Activated CD4-positive, alpha-beta memory T cell treated with anti-CD3 and anti-CD28 coated beads, Interleukin-2, amount 10 ng/mL, durations not matched to agents 7 days and 5 days (primary cell): ENCODE results near the gene CUTA. TPM values are rescaled to one million over a fixed set of nuclear protein-coding genes. Genes with fewer than 3 reads are reported as not detected.
A peak's percentile ranks its signal among the peaks of the same experiment; 100 is the strongest.

Experiments used
- CTCF ChIA-PET: fragments of 350-600 bp; sonication (Branson Sonifier 250); formaldehyde crosslinking; loops from one replicate; lab custom pipeline; 2021; ENCODE audit warnings: antibody characterized with exemption, inconsistent platforms; lab: Charles Lee
- POLR2A ChIA-PET: fragments of 350-600 bp; sonication (Branson Sonifier 250); formaldehyde crosslinking; loops from one replicate; lab custom pipeline; 2021; ENCODE audit warnings: antibody characterized with exemption; lab: Charles Lee
- DNase-seq: peaks from one replicate; pipeline ENCODE4 v3.0.0-alpha.2; 2020
- H3K27ac Mint-ChIP-seq: one replicate; pipeline ENCODE4 v1.8.0; 2021; ENCODE audit warnings: mild to moderate bottlenecking, mixed read lengths
- H3K27me3 Mint-ChIP-seq: one replicate; pipeline ENCODE4 v1.8.0; 2021; ENCODE audit warnings: mixed read lengths
- H3K36me3 Mint-ChIP-seq: one replicate; pipeline ENCODE4 v1.8.0; 2021; ENCODE audit warnings: low read depth, mixed read lengths
- H3K4me1 Mint-ChIP-seq: one replicate; pipeline ENCODE4 v1.8.0; 2021; ENCODE audit warnings: mixed read lengths
- H3K4me3 Mint-ChIP-seq: one replicate; pipeline ENCODE4 v1.8.0; 2021; ENCODE audit warnings: mild to moderate bottlenecking, mixed read lengths
- H3K9me3 Mint-ChIP-seq: one replicate; pipeline ENCODE4 v1.8.0; 2021; ENCODE audit warnings: mixed read lengths
- total RNA-seq, 2 experiments: library from RNA; stranded (reverse); gene quantifications; one replicate each; pipeline ENCODE4 v1.2.3, GENCODE V29; 2021

Gene CUTA
- 100 to 1,000 TPM; 243 TPM for total RNA-seq

GRCh38 chr6:33417903-33418689 is at the start of gene CUTA:
Gene CUTA, minus strand, starts transcription at chr6:33418107. Its CDS starts 107 bp downstream, at chr6:33418000.
- ChIA-PET POLR2A (interaction anchor here (0.7 to 4.0 kb wide), 23 partner anchors 9 to 446 kb away, joined by 3 to 32 read pairs (median 4); partner anchors contain the start of genes BAK1, ITPR3, KIFC1 and PFDN6), CTCF (interaction anchor here (0.9 to 2.9 kb wide), 11 partner anchors 9 to 465 kb away, joined by 3 to 14 read pairs (median 4); partner anchors contain the start of genes B3GALT4, HLA-DMA, UQCC2 and ZBTB9)
- H3K27me3 Mint-ChIP-seq = peaks cover 15% of the 10 kb centered on the region
- H3K9me3 Mint-ChIP-seq = no peaks in the 10 kb centered on the region
- peaks cover 30% of the 10 kb centered on the region for H3K36me3 Mint-ChIP-seq
- peaks cover 67% of the 10 kb centered on the region for H3K4me1 Mint-ChIP-seq
- H3K4me3 Mint-ChIP-seq = peak within 1 kb of the TSS; percentile 92
- peak; percentile 99 for DNase-seq
- H3K27ac Mint-ChIP-seq = peak within 1 kb of the TSS; percentile 98

GRCh38 chr6:33467091-33467490 is 49.2 kb upstream of the CUTA start:
- ChIA-PET CTCF (no interaction called here), POLR2A (no interaction called here)
- H3K4me1 Mint-ChIP-seq = no peaks in the 10 kb centered on the region
- H3K27me3 Mint-ChIP-seq = peaks cover 18% of the 10 kb centered on the region
- DNase-seq = no peak
- no peak overlapping the region for H3K4me3 Mint-ChIP-seq
- no peaks in the 10 kb centered on the region for H3K9me3 Mint-ChIP-seq
- no peak overlapping the region for H3K27ac Mint-ChIP-seq
- H3K36me3 Mint-ChIP-seq = no peaks in the 10 kb centered on the region

- Mint-ChIP-seq H3K4me3 (no peak overlapping the region), H3K9me3 (no peaks in the 10 kb centered on the region), H3K27me3 (peaks cover 21% of the 10 kb centered on the region), H3K36me3 (no peaks in the 10 kb centered on the region), H3K27ac (no peak overlapping the region), H3K4me1 (no peaks in the 10 kb centered on the region)
- ChIA-PET POLR2A (no interaction called here), CTCF (no interaction called here)
- no peak for DNase-seq
These were observed 48.3 kb upstream of the CUTA start for GRCh38 chr6:33466075-33466735.

DNA sequence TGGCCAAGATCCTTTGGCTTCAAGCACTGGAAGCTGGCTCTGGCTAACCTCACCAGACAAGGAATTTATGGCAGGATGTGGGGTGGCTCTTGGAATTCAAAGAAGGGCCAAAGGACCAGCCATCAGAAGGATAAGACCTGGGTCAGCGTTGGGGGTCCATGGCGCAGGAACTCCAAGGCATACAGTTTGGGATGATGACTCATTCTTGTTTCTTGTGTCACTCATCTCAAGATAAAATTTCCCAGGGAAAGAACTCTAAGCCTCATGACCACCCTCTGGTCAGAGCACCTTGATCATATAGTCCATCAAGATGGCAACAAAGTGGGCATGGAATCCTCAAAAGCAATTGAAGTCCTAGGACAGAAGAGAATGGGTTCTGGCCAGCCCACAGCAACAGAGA is 41.3 kb upstream of the CUTA start:
- Mint-ChIP-seq H3K27ac (no peak overlapping the region), H3K4me1 (peaks cover 13% of the 10 kb centered on the region), H3K9me3 (no peaks in the 10 kb centered on the region), H3K27me3 (peaks cover 13% of the 10 kb centered on the region), H3K4me3 (no peak overlapping the region), H3K36me3 (peaks cover 12% of the 10 kb centered on the region)
- CTCF ChIA-PET = no interaction called here
- POLR2A ChIA-PET = no interaction called here
- no peak for DNase-seq

- Mint-ChIP-seq H3K27ac (no peak overlapping the region), H3K4me3 (no peak overlapping the region), H3K27me3 (peaks cover 12% of the 10 kb centered on the region), H3K36me3 (peaks cover 12% of the 10 kb centered on the region), H3K4me1 (peaks cover 17% of the 10 kb centered on the region), H3K9me3 (no peaks in the 10 kb centered on the region)
- no peak for DNase-seq
- ChIA-PET CTCF (no interaction called here), POLR2A (no interaction called here)
These were observed 40.8 kb upstream of the CUTA start for GRCh38 chr6:33458676-33459075.

DNA sequence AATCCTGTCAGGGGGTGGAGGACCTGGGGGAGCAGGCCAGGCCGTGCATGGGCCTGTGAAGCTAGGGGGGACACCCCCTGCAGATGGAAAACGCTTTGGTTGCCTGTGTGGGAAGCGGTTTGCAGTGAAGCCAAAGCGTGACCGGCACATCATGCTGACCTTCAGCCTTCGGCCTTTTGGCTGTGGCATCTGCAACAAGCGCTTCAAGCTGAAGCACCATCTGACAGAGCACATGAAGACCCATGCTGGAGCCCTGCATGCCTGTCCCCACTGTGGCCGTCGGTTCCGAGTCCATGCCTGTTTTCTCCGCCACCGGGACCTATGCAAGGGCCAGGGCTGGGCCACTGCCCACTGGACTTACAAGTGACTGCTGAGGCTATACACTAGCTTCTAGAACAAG is 38.2 kb upstream of the CUTA start:
- H3K9me3 Mint-ChIP-seq = no peaks in the 10 kb centered on the region
- CTCF ChIA-PET = interaction anchor here (3.1 to 4.3 kb wide), 2 partner anchors 123 to 130 kb away, joined by 13 to 23 read pairs; partner anchors contain the start of gene BAK1

GRCh38 chr6:33455051-33455450 is 37.1 kb upstream of the CUTA start:
- CTCF ChIA-PET = interaction anchor here (0.7 to 4.3 kb wide), 8 partner anchors 15 to 153 kb away, joined by 3 to 23 read pairs (median 4); partner anchors contain the start of genes BAK1, CUTA and KIFC1

More for the DNA sequence above, 38.2 kb upstream of the CUTA start:
- POLR2A ChIA-PET = no interaction called here
- Mint-ChIP-seq H3K4me3 (peak overlapping the region; percentile 13), H3K4me1 (peaks cover 25% of the 10 kb centered on the region), H3K27ac (no peak overlapping the region), H3K36me3 (peaks cover 12% of the 10 kb centered on the region), H3K27me3 (no peaks in the 10 kb centered on the region)
- no peak for DNase-seq

GRCh38 chr6:33454009-33454946 is 36.4 kb upstream of the CUTA start, which contains the start of gene ZBTB9:
Gene ZBTB9, plus strand, starts transcription at chr6:33454576. Its CDS starts 525 bp downstream, at chr6:33455101.
- no peaks in the 10 kb centered on the region for H3K9me3 Mint-ChIP-seq
- CTCF ChIA-PET = interaction anchor here (0.5 to 4.3 kb wide), 13 partner anchors 9 to 174 kb away, joined by 3 to 23 read pairs (median 4); partner anchors contain the start of genes BAK1, CUTA and KIFC1
- POLR2A ChIA-PET = interaction anchor here (0.6 to 2.9 kb wide), 21 partner anchors 8 to 257 kb away, joined by 3 to 19 read pairs (median 5); partner anchors contain the start of genes B3GALT4, BAK1, ITPR3 and RPS18
- peak; percentile 96 for DNase-seq
- H3K36me3 Mint-ChIP-seq = peaks cover 12% of the 10 kb centered on the region
- H3K27me3 Mint-ChIP-seq = no peaks in the 10 kb centered on the region
- H3K4me3 Mint-ChIP-seq = peak within 1 kb of the TSS; percentile 83
- H3K4me1 Mint-ChIP-seq = peaks cover 25% of the 10 kb centered on the region
- peak within 1 kb of the TSS; percentile 79 for H3K27ac Mint-ChIP-seq

More at GRCh38 chr6:33455051-33455450, 37.1 kb upstream of the CUTA start:
- peak overlapping the region; percentile 79 for H3K27ac Mint-ChIP-seq
- peaks cover 25% of the 10 kb centered on the region for H3K4me1 Mint-ChIP-seq
- POLR2A ChIA-PET = interaction anchor here (0.8 to 2.9 kb wide), 14 partner anchors 15 to 256 kb away, joined by 3 to 19 read pairs (median 6); partner anchors contain the start of genes B3GALT4, BAK1, ITPR3 and RPS18
- H3K36me3 Mint-ChIP-seq = peaks cover 12% of the 10 kb centered on the region
- no peak for DNase-seq
- H3K27me3 Mint-ChIP-seq = no peaks in the 10 kb centered on the region
- H3K4me3 Mint-ChIP-seq = peak overlapping the region; percentile 83
- H3K9me3 Mint-ChIP-seq = no peaks in the 10 kb centered on the region

- H3K36me3 Mint-ChIP-seq = peaks cover 17% of the 10 kb centered on the region
- DNase-seq = no peak
- H3K4me1 Mint-ChIP-seq = peaks cover 25% of the 10 kb centered on the region
- CTCF ChIA-PET = interaction anchor here (0.5 to 4.3 kb wide), 7 partner anchors 8 to 173 kb away, joined by 3 to 23 read pairs (median 6); partner anchors contain the start of genes BAK1 and CUTA
- no peaks in the 10 kb centered on the region for H3K9me3 Mint-ChIP-seq
- H3K27me3 Mint-ChIP-seq = no peaks in the 10 kb centered on the region
- POLR2A ChIA-PET = interaction anchor here (0.6 to 2.9 kb wide), 16 partner anchors 7 to 258 kb away, joined by 3 to 19 read pairs (median 6); partner anchors contain the start of genes B3GALT4, BAK1, ITPR3 and RPS18
- peak overlapping the region; percentile 83 for H3K4me3 Mint-ChIP-seq
- H3K27ac Mint-ChIP-seq = peak overlapping the region; percentile 79
These were observed 35.6 kb upstream of the CUTA start for GRCh38 chr6:33453393-33454008.

GRCh38 chr6:33452496-33452895 is 34.6 kb upstream of the CUTA start:
- H3K9me3 Mint-ChIP-seq = no peaks in the 10 kb centered on the region
- no peak overlapping the region for H3K4me3 Mint-ChIP-seq
- H3K4me1 Mint-ChIP-seq = peaks cover 26% of the 10 kb centered on the region
- H3K36me3 Mint-ChIP-seq = peaks cover 27% of the 10 kb centered on the region
- CTCF ChIA-PET = interaction anchor here (0.6 kb wide), 1 partner anchor 95 kb away, joined by 3 read pairs; no protein-coding TSS in a partner anchor
- no peak for DNase-seq
- POLR2A ChIA-PET = no interaction called here
- H3K27me3 Mint-ChIP-seq = no peaks in the 10 kb centered on the region
- no peak overlapping the region for H3K27ac Mint-ChIP-seq

DNA sequence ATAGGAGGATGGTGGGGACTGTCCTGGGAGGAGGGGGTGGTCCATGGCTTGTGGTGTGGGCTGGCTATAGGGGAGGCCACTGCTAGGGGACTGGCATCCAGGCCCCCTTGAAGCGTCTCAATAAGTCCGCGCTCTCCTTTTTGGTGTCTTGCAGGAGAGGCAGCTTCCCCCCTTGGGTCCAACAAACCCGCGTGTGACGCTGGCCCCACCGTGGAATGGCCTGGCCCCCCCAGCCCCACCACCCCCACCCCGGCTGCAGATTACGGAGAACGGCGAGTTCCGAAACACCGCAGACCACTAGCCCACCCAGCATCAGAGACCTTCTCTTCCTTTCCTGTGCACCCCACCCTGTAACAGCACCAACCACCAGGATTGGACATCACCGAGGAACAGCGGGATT is 33.7 kb upstream of the CUTA start:
- no peaks in the 10 kb centered on the region for H3K9me3 Mint-ChIP-seq
- peaks cover 26% of the 10 kb centered on the region for H3K4me1 Mint-ChIP-seq
- ChIA-PET POLR2A (no interaction called here), CTCF (no interaction called here)
- no peak for DNase-seq
- H3K27ac Mint-ChIP-seq = no peak overlapping the region
- no peak overlapping the region for H3K4me3 Mint-ChIP-seq
- peaks cover 28% of the 10 kb centered on the region for H3K36me3 Mint-ChIP-seq
- no peaks in the 10 kb centered on the region for H3K27me3 Mint-ChIP-seq
